NCI-H146 treated with DMSO at 0.1 percent for 48 hours (cell line): ENCODE measurements around the gene AOC1.

ENCODE experiments used
- DNase-seq: peaks from one replicate; lab custom pipeline; 2025; ENCODE audit not compliant: unreplicated experiment; lab: John Stamatoyannopoulos, UW

The AOC1 gene, protein sequence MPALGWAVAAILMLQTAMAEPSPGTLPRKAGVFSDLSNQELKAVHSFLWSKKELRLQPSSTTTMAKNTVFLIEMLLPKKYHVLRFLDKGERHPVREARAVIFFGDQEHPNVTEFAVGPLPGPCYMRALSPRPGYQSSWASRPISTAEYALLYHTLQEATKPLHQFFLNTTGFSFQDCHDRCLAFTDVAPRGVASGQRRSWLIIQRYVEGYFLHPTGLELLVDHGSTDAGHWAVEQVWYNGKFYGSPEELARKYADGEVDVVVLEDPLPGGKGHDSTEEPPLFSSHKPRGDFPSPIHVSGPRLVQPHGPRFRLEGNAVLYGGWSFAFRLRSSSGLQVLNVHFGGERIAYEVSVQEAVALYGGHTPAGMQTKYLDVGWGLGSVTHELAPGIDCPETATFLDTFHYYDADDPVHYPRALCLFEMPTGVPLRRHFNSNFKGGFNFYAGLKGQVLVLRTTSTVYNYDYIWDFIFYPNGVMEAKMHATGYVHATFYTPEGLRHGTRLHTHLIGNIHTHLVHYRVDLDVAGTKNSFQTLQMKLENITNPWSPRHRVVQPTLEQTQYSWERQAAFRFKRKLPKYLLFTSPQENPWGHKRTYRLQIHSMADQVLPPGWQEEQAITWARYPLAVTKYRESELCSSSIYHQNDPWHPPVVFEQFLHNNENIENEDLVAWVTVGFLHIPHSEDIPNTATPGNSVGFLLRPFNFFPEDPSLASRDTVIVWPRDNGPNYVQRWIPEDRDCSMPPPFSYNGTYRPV

DNA sequence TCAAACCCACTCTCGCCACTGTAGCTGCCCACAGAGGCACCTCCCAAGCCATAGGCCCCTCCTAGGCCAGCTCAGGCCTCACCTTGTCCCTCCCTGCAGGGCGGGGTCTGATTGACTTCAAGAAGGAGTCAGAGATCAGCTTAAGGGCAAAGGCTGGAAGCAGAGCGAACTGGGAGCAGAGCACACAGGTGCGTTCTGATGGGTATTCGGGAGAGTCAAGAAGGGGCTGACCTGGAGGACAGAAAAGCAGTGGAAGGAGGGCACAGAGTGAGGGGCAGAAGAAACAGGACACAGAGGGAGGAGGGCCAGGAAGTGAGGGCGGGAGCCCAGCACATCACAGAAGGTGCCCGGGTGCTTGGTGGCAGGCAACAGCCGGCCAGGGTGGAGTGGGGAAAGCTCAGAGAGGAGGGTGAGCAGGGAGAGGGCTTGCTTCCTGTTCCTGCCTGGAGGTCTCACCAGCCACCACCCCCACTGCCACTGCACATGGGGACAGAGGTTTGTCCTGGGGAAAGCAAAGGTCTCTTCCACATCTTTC lies at the start of gene AOC1:
AOC1 (plus strand) TSS at position 147 of the 535 bp plus-strand sequence. CDS start 3,954 bp downstream, outside the sequence.
- DNase-seq: no peak

GRCh38 chr7:150803161-150803860 lies 49.0 kb upstream of the AOC1 start:
- DNase-seq: peak; percentile 71

DNA sequence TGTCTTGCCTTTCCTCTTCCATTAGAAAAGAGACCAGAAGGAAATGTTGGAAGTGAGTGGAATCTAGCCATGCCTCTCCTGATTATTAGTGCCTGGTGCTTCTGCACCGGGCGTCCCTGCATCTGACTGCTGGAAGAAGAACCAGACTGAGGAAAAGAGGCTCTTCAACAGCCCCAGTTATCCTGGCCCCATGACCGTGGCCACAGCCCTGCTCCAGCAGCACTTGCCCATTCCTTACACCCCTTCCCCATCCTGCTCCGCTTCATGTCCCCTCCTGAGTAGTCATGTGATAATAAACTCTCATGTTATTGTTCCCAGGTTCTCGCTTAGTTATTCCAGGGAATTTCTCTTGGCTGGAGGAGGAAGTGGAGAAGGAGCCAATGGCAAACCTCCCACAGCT lies 47.5 kb upstream of the AOC1 start:
- no peak for DNase-seq

GRCh38 chr7:150805864-150806263 lies 46.5 kb upstream of the AOC1 start:
- DNase-seq: no peak

- DNase-seq: no peak
Measured at GRCh38 chr7:150806454-150806853, 45.9 kb upstream of the AOC1 start.

GRCh38 chr7:150806863-150807262 lies 45.5 kb upstream of the AOC1 start:
- no peak for DNase-seq

GRCh38 chr7:150807616-150808438 lies 44.5 kb upstream of the AOC1 start:
- peak; percentile 36 for DNase-seq

- DNase-seq: peak; percentile 92
Measured at GRCh38 chr7:150814328-150815001, 37.9 kb upstream of the AOC1 start.

DNA sequence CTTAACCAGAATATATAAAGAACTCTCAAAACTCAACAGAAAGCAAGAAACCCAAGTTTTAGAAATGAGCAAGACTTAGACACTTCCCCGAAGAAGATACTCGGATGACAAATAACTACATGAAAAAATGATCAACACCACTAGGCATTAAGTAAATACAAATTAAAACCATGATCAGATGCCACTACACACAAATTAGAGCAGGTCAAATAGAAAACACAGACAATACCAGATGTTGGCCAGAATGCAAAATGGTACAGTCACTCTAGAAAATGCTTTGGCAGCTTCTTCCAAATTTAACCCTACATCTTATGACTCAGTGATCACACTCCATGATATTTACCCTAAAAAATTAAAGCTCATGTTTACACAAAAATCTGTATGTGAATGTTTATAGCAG lies 33.3 kb upstream of the AOC1 start:
- no peak for DNase-seq

- DNase-seq: no peak
Measured at GRCh38 chr7:150820148-150820547, 32.2 kb upstream of the AOC1 start.

GRCh38 chr7:150820578-150821198 lies 31.6 kb upstream of the AOC1 start:
- no peak for DNase-seq

- DNase-seq: no peak
Measured at GRCh38 chr7:150823043-150823442, 29.3 kb upstream of the AOC1 start.

GRCh38 chr7:150823484-150824126 lies 28.7 kb upstream of the AOC1 start:
- no peak for DNase-seq

DNA sequence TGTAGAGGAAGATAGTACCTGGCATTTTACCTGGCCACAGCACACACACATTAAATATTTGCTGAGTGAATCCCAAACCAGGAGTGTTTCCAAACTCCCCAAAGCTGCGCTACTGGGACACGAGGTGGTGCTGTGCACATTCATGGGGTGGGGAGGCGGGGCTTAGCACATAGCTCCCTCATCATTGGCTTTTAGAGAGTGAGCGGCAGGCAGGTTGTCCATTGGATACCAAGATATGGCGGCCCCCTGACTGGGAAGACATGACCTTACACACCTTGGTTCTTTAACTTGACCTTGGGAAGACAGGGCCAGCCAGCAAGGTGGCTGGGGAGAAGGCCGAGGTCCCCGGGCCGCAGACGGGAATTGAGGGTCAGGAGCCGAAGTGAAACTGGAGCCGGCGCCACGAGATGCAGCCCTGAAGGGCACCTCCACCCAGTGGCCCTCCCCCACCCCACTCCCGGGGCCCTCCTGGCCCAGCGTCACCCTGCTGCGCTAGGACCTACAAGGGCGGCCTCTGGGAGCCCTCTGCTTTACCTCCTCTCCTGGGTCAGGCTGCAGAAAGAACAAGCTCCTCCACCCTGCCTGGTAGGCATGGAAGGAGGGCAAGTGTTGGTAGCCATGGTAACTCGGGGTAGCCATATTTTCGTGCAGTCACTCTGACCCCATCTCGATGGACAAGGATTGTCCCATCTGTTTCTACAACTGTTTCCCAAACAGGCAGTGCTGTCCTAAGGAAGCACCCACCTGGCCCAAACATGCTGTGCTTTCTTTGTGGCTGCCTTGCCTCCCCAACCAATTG lies 27.7 kb upstream of the AOC1 start:
- DNase-seq: no peak

- no peak for DNase-seq
Measured at GRCh38 chr7:150826061-150826849, 26.1 kb upstream of the AOC1 start.

DNA sequence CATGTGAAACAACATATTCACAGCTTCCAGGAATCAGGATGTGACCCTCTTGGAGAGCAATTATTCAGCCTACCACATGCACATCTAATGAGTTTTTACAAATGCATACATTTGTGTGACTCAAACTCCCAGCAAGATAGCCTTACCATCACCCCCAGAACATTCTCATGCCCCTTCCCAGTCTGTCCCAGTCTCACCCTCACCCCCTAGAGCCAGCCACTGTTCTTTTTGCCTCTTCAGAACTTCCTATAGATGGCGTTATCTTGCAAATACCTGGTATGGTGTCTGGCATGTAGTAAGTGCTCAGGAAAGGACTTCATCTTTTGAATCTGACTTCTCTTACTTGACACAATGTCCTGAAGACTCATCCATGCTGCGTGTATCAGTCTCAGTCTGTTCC lies 23.9 kb upstream of the AOC1 start:
- DNase-seq: no peak

- DNase-seq: no peak
Measured at GRCh38 chr7:150829426-150829825, 22.9 kb upstream of the AOC1 start.
